HEK293 (cell line): Measurements from ENCODE around the gene SMPX.

Source experiments
- CTCF ChIA-PET: fragments of 350-600 bp; formaldehyde crosslinking; extraction: SDS; loops from one replicate; lab custom pipeline; 2021; ENCODE audit warnings: antibody characterized with exemption; lab: Yijun Ruan, JAX
- POLR2A ChIA-PET: fragments of 300-600 bp; formaldehyde crosslinking; extraction: SDS; loops from one replicate; lab custom pipeline; 2020; ENCODE audit warnings: antibody characterized with exemption, inconsistent platforms; lab: Yijun Ruan, JAX
- H3K27ac ChIP-seq: fragments of 200-500 bp; sonication (Bioruptor generic); 2 replicates; pipeline ENCODE4 v1.5.1; 2014; ENCODE audit warnings: low read depth, low read length, control low read depth, inconsistent platforms; ENCODE audit errors: extremely low read depth
- H3K36me3 ChIP-seq, 2 experiments: fragments of 200-500 bp in 1 of 2; sonication (Bioruptor generic) in 1 of 2; 1 replicate in 1 of 2; 2 replicates in 1 of 2; pipeline ENCODE4 v1.5.1; 2014 to 2017; ENCODE audit warnings: inconsistent platforms in 2 of 2, low read length in 2 of 2; ENCODE audit not compliant: control insufficient read depth in 2 of 2, insufficient read depth in 1 of 2
- H3K4me1 ChIP-seq: fragments of 200-500 bp; sonication (Bioruptor generic); 2 replicates; pipeline ENCODE4 v1.5.1; 2014; ENCODE audit warnings: mild to moderate bottlenecking, low read length, inconsistent platforms; ENCODE audit not compliant: control insufficient read depth, insufficient read depth
- H3K4me3 ChIP-seq: 2 replicates; pipeline ENCODE4 v1.5.1; 2011; ENCODE audit warnings: low read depth, mild to moderate bottlenecking, control low read depth, low read length, moderate library complexity
- H3K9me3 ChIP-seq: fragments of 200-500 bp; sonication (Bioruptor generic); 2 replicates; pipeline ENCODE4 v1.5.1; 2014; ENCODE audit warnings: low read depth, low read length, inconsistent platforms; ENCODE audit not compliant: control insufficient read depth, insufficient read depth
- FEZF1 ChIP-seq: fragments of 450-650 bp; formaldehyde crosslinking; IDR thresholded peaks from 2 replicates; pipeline ENCODE4 v1.5.1; 2016; ENCODE audit warnings: missing biosample characterization, missing genetic modification characterization
- GLIS2 ChIP-seq: fragments of 450-650 bp; formaldehyde crosslinking; IDR thresholded peaks from 2 replicates; pipeline ENCODE4 v1.5.1; 2016; ENCODE audit warnings: missing biosample characterization, missing genetic modification characterization
- MZF1 ChIP-seq: fragments of 450-650 bp; formaldehyde crosslinking; IDR thresholded peaks from 2 replicates; pipeline ENCODE4 v1.5.1; 2017; ENCODE audit warnings: missing biosample characterization, missing genetic modification characterization, borderline replicate concordance
- SP7 ChIP-seq: fragments of 450-650 bp; formaldehyde crosslinking; IDR thresholded peaks from 2 replicates; pipeline ENCODE4 v1.5.1; 2016; ENCODE audit warnings: missing biosample characterization, missing genetic modification characterization
- ZBTB20 ChIP-seq: fragments of 450-650 bp; formaldehyde crosslinking; IDR thresholded peaks from 2 replicates; pipeline ENCODE4 v1.5.1; 2016; ENCODE audit warnings: missing biosample characterization, missing genetic modification characterization
- ZFHX2 ChIP-seq: fragments of 450-650 bp; formaldehyde crosslinking; conservative IDR thresholded peaks from 2 replicates; pipeline ENCODE4 v1.5.1; 2016; ENCODE audit warnings: missing biosample characterization, missing genetic modification characterization
- ZFP69B ChIP-seq: fragments of 450-650 bp; formaldehyde crosslinking; IDR thresholded peaks from 2 replicates; pipeline ENCODE4 v1.5.1; 2016; ENCODE audit warnings: missing biosample characterization, missing genetic modification characterization
- ZNF2 ChIP-seq: fragments of 450-650 bp; formaldehyde crosslinking; IDR thresholded peaks from 2 replicates; pipeline ENCODE4 v1.5.1; 2016; ENCODE audit warnings: missing biosample characterization, missing genetic modification characterization
- ZNF214 ChIP-seq: fragments of 450-650 bp; formaldehyde crosslinking; IDR thresholded peaks from 2 replicates; pipeline ENCODE4 v1.5.1; 2017; ENCODE audit warnings: missing biosample characterization, mild to moderate bottlenecking, missing genetic modification characterization, borderline replicate concordance
- ZNF324 ChIP-seq: fragments of 450-650 bp; formaldehyde crosslinking; IDR thresholded peaks from 2 replicates; pipeline ENCODE4 v1.5.1; 2016; ENCODE audit warnings: missing biosample characterization, missing genetic modification characterization
- ZNF398 ChIP-seq: fragments of 450-650 bp; formaldehyde crosslinking; IDR thresholded peaks from 2 replicates; pipeline ENCODE4 v1.5.1; 2017; ENCODE audit warnings: missing biosample characterization, missing genetic modification characterization
- ZNF521 ChIP-seq: fragments of 450-650 bp; formaldehyde crosslinking; IDR thresholded peaks from 2 replicates; pipeline ENCODE4 v1.5.1; 2017; ENCODE audit warnings: missing biosample characterization, mild to moderate bottlenecking, missing genetic modification characterization
- ZNF558 ChIP-seq: fragments of 450-650 bp; formaldehyde crosslinking; IDR thresholded peaks from 2 replicates; pipeline ENCODE4 v1.5.1; 2016; ENCODE audit warnings: missing biosample characterization, missing genetic modification characterization
- ZNF600 ChIP-seq: fragments of 450-650 bp; formaldehyde crosslinking; IDR thresholded peaks from 2 replicates; pipeline ENCODE4 v1.5.1; 2016; ENCODE audit warnings: missing biosample characterization, missing genetic modification characterization
- ZNF837 ChIP-seq: fragments of 450-650 bp; formaldehyde crosslinking; IDR thresholded peaks from 2 replicates; pipeline ENCODE4 v1.5.1; 2016; ENCODE audit warnings: missing biosample characterization, missing genetic modification characterization
- TF ChIP-seq, protein P1 (sequence below): fragments of 450-650 bp; formaldehyde crosslinking; IDR thresholded peaks from 2 replicates; pipeline ENCODE4 v1.5.1; 2016; ENCODE audit warnings: missing biosample characterization, missing genetic modification characterization
- TF ChIP-seq, protein P2 (sequence below): fragments of 450-650 bp; formaldehyde crosslinking; IDR thresholded peaks from 2 replicates; pipeline ENCODE4 v1.5.1; 2016; ENCODE audit warnings: missing biosample characterization, missing genetic modification characterization
- TF ChIP-seq, protein P3 (sequence below): fragments of 450-650 bp; formaldehyde crosslinking; IDR thresholded peaks from 2 replicates; pipeline ENCODE4 v1.5.1; 2016; ENCODE audit warnings: missing biosample characterization, missing genetic modification characterization
- TF ChIP-seq, protein P4 (sequence below): fragments of 450-650 bp; formaldehyde crosslinking; IDR thresholded peaks from 2 replicates; pipeline ENCODE4 v1.5.1; 2017; ENCODE audit warnings: missing biosample characterization, missing genetic modification characterization
- TF ChIP-seq, protein P5 (sequence below): fragments of 450-650 bp; formaldehyde crosslinking; IDR thresholded peaks from 2 replicates; pipeline ENCODE4 v1.5.1; 2016; ENCODE audit warnings: missing biosample characterization, missing genetic modification characterization

SMPX gene

GRCh38 chrX:21799767-21800166 lies 41.9 kb upstream of the SMPX start:
- Histone ChIP-seq H3K27ac (peak overlapping the region; percentile 10; the same call in 1 of the 2 replicates), H3K4me1 (peaks cover 4% of the 10 kb centered on the region), H3K4me3 (no peak overlapping the region), H3K36me3 (no peaks in the 10 kb centered on the region), H3K9me3 (no peaks in the 10 kb centered on the region)
- ChIA-PET POLR2A (no interaction called here), CTCF (no interaction called here)
- TF ChIP-seq MZF1 (tag by site-specific recombination) (no peak), GLIS2 (tag by site-specific recombination) (no peak)
- TF ChIP-seq, all 188 proteins: peak for 0

DNA sequence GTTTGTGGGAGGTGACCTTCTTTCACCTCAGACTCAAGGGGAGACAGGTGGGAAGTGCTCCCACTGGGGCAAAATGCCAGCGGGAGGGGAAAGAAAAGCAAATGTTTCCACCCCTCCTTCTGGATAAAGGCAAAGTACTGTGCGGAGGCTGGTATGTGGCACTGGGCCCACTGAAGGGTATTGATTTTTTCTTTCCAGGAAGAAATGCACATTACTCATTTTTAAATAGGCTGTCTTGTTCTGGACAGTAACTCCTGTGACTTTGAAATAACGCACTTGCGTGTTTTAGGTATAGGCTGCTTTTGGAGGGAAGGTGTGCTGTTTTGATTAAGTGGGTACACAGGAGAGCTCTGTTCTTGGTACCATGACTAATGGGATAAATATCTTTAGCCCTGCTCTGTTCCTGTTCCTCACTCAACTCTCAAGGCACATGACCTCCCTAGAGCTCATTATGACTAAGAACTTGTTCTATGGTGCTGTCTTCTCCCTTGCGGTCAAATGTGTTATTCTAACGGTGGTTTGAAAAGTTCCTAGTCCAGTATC lies 40.8 kb upstream of the SMPX start:
- POLR2A ChIA-PET: interaction anchor here (0.7 to 1.0 kb wide), 3 partner anchors 8 to 60 kb away, joined by 3 to 4 read pairs (median 3); no protein-coding TSS in a partner anchor
- Histone ChIP-seq H3K9me3 (no peaks in the 10 kb centered on the region), H3K4me1 (peaks cover 4% of the 10 kb centered on the region), H3K4me3 (no peak overlapping the region), H3K27ac (no peak overlapping the region), H3K36me3 (no peaks in the 10 kb centered on the region)
- CTCF ChIA-PET: no interaction called here
- peak; percentile 51 for TF ChIP-seq FEZF1
- TF ChIP-seq, protein P1, sequence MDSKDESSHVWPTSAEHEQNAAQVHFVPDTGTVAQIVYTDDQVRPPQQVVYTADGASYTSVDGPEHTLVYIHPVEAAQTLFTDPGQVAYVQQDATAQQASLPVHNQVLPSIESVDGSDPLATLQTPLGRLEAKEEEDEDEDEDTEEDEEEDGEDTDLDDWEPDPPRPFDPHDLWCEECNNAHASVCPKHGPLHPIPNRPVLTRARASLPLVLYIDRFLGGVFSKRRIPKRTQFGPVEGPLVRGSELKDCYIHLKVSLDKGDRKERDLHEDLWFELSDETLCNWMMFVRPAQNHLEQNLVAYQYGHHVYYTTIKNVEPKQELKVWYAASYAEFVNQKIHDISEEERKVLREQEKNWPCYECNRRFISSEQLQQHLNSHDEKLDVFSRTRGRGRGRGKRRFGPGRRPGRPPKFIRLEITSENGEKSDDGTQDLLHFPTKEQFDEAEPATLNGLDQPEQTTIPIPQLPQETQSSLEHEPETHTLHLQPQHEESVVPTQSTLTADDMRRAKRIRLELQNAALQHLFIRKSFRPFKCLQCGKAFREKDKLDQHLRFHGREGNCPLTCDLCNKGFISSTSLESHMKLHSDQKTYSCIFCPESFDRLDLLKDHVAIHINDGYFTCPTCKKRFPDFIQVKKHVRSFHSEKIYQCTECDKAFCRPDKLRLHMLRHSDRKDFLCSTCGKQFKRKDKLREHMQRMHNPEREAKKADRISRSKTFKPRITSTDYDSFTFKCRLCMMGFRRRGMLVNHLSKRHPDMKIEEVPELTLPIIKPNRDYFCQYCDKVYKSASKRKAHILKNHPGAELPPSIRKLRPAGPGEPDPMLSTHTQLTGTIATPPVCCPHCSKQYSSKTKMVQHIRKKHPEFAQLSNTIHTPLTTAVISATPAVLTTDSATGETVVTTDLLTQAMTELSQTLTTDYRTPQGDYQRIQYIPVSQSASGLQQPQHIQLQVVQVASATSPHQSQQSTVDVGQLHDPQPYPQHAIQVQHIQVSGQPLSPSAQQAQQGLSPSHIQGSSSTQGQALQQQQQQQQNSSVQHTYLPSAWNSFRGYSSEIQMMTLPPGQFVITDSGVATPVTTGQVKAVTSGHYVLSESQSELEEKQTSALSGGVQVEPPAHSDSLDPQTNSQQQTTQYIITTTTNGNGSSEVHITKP (tag by site-specific recombination): peak; percentile 58; the same call in 1 of the 2 replicates
- peak; percentile 71 for TF ChIP-seq SP7
- TF ChIP-seq ZNF398 (tag by site-specific recombination): peak; percentile 77
- TF ChIP-seq ZNF521 (tag by site-specific recombination): no peak
- TF ChIP-seq, protein P2, sequence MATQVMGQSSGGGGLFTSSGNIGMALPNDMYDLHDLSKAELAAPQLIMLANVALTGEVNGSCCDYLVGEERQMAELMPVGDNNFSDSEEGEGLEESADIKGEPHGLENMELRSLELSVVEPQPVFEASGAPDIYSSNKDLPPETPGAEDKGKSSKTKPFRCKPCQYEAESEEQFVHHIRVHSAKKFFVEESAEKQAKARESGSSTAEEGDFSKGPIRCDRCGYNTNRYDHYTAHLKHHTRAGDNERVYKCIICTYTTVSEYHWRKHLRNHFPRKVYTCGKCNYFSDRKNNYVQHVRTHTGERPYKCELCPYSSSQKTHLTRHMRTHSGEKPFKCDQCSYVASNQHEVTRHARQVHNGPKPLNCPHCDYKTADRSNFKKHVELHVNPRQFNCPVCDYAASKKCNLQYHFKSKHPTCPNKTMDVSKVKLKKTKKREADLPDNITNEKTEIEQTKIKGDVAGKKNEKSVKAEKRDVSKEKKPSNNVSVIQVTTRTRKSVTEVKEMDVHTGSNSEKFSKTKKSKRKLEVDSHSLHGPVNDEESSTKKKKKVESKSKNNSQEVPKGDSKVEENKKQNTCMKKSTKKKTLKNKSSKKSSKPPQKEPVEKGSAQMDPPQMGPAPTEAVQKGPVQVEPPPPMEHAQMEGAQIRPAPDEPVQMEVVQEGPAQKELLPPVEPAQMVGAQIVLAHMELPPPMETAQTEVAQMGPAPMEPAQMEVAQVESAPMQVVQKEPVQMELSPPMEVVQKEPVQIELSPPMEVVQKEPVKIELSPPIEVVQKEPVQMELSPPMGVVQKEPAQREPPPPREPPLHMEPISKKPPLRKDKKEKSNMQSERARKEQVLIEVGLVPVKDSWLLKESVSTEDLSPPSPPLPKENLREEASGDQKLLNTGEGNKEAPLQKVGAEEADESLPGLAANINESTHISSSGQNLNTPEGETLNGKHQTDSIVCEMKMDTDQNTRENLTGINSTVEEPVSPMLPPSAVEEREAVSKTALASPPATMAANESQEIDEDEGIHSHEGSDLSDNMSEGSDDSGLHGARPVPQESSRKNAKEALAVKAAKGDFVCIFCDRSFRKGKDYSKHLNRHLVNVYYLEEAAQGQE: peak; percentile 75
- TF ChIP-seq, protein P3, sequence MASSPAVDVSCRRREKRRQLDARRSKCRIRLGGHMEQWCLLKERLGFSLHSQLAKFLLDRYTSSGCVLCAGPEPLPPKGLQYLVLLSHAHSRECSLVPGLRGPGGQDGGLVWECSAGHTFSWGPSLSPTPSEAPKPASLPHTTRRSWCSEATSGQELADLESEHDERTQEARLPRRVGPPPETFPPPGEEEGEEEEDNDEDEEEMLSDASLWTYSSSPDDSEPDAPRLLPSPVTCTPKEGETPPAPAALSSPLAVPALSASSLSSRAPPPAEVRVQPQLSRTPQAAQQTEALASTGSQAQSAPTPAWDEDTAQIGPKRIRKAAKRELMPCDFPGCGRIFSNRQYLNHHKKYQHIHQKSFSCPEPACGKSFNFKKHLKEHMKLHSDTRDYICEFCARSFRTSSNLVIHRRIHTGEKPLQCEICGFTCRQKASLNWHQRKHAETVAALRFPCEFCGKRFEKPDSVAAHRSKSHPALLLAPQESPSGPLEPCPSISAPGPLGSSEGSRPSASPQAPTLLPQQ (tag by site-specific recombination): peak; percentile 95
- peak; percentile 86 for TF ChIP-seq ZFHX2 (tag by site-specific recombination)
- TF ChIP-seq ZNF214 (tag by site-specific recombination): no peak
- TF ChIP-seq ZNF324 (tag by site-specific recombination): no peak
- 0 out of 2 replicates have a peak, but pooled peaks have one; percentile 14 for TF ChIP-seq ZNF558 (tag by site-specific recombination)
- TF ChIP-seq ZNF837: no peak
- TF ChIP-seq ZFP69B (tag by site-specific recombination): peak; percentile 84
- TF ChIP-seq ZNF600 (tag by site-specific recombination): peak; percentile 79
- TF ChIP-seq, protein P4, sequence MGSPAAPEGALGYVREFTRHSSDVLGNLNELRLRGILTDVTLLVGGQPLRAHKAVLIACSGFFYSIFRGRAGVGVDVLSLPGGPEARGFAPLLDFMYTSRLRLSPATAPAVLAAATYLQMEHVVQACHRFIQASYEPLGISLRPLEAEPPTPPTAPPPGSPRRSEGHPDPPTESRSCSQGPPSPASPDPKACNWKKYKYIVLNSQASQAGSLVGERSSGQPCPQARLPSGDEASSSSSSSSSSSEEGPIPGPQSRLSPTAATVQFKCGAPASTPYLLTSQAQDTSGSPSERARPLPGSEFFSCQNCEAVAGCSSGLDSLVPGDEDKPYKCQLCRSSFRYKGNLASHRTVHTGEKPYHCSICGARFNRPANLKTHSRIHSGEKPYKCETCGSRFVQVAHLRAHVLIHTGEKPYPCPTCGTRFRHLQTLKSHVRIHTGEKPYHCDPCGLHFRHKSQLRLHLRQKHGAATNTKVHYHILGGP (tag by site-specific recombination): peak; percentile 89
- no peak for TF ChIP-seq ZNF2
- TF ChIP-seq, protein P5, sequence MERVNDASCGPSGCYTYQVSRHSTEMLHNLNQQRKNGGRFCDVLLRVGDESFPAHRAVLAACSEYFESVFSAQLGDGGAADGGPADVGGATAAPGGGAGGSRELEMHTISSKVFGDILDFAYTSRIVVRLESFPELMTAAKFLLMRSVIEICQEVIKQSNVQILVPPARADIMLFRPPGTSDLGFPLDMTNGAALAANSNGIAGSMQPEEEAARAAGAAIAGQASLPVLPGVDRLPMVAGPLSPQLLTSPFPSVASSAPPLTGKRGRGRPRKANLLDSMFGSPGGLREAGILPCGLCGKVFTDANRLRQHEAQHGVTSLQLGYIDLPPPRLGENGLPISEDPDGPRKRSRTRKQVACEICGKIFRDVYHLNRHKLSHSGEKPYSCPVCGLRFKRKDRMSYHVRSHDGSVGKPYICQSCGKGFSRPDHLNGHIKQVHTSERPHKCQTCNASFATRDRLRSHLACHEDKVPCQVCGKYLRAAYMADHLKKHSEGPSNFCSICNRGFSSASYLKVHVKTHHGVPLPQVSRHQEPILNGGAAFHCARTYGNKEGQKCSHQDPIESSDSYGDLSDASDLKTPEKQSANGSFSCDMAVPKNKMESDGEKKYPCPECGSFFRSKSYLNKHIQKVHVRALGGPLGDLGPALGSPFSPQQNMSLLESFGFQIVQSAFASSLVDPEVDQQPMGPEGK (tag by site-specific recombination): 0 out of 2 replicates have a peak, but pooled peaks have one; percentile 35
- TF ChIP-seq ZBTB20 (tag by site-specific recombination): 0 out of 2 replicates have a peak, but pooled peaks have one; percentile 30
